Chondrocyte (in vitro differentiated cells): ENCODE data around the gene CLCN4. TPM values are rescaled to one million over a fixed set of nuclear protein-coding genes. Genes with fewer than 3 reads are reported as not detected.

Source experiments
- DNase-seq: peaks from one replicate; pipeline ENCODE4 v3.0.0; 2021; ENCODE audit warnings: mixed read lengths, low spot score
- H3K27ac Mint-ChIP-seq: one replicate; pipeline ENCODE4 v1.8.0; 2021; ENCODE audit warnings: mild to moderate bottlenecking, moderate library complexity, mixed read lengths; ENCODE audit not compliant: unreplicated experiment
- H3K27me3 Mint-ChIP-seq: 2 replicates; pipeline ENCODE4 v1.8.0; 2021; ENCODE audit warnings: low read depth, mixed read lengths
- H3K36me3 Mint-ChIP-seq: 2 replicates; pipeline ENCODE4 v1.8.0; 2021; ENCODE audit warnings: low read depth, mixed read lengths
- H3K4me1 Mint-ChIP-seq: 2 replicates; pipeline ENCODE4 v1.8.0; 2021; ENCODE audit warnings: low read depth, mild to moderate bottlenecking, mixed read lengths
- H3K4me3 Mint-ChIP-seq: one replicate; pipeline ENCODE4 v1.8.0; 2021; ENCODE audit warnings: mild to moderate bottlenecking, moderate library complexity, mixed read lengths; ENCODE audit not compliant: unreplicated experiment
- H3K9me3 Mint-ChIP-seq: 2 replicates; pipeline ENCODE4 v1.8.0; 2021; ENCODE audit warnings: low read depth, mixed read lengths
- total RNA-seq: library from RNA; stranded (reverse); gene quantifications from 3 replicates; pipeline ENCODE4 v1.2.1, GENCODE V29; 2021
- TF ChIP-seq, protein P1 (sequence below): fragments of 200-600 bp; sonication (generic); IDR thresholded peaks from 2 replicates; pipeline ENCODE4 v1.5.0; 2021; ENCODE audit warnings: antibody characterized with exemption, mild to moderate bottlenecking, moderate library complexity

Gene CLCN4
- total RNA-seq, 1 donor from 2014 or later = 2.2 TPM

DNA sequence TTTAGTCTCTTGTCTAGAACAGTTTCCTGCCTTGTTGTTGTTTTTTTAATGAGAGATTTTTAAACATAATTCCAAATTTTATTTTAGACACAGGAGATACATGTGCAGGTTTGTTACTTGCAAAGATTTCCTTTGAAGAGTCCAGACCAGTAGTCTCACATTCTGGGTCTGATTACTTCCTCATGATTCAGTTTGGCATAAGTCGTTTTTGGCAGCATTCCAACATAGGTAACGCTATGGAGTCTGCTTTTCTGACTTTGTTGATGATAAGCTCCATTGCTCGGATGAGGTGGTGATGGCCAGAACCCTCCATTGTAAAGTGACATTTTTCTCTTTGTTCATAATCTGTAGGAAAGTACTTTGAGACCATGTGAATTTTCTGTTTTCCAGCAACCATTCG, 74.7 kb downstream of the CLCN4 start:
- H3K4me3 Mint-ChIP-seq = no peak overlapping the region
- TF ChIP-seq, protein P1, sequence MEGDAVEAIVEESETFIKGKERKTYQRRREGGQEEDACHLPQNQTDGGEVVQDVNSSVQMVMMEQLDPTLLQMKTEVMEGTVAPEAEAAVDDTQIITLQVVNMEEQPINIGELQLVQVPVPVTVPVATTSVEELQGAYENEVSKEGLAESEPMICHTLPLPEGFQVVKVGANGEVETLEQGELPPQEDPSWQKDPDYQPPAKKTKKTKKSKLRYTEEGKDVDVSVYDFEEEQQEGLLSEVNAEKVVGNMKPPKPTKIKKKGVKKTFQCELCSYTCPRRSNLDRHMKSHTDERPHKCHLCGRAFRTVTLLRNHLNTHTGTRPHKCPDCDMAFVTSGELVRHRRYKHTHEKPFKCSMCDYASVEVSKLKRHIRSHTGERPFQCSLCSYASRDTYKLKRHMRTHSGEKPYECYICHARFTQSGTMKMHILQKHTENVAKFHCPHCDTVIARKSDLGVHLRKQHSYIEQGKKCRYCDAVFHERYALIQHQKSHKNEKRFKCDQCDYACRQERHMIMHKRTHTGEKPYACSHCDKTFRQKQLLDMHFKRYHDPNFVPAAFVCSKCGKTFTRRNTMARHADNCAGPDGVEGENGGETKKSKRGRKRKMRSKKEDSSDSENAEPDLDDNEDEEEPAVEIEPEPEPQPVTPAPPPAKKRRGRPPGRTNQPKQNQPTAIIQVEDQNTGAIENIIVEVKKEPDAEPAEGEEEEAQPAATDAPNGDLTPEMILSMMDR = no peak
- no peak for DNase-seq
- peaks cover 8% of the 10 kb centered on the region for H3K4me1 Mint-ChIP-seq
- H3K36me3 Mint-ChIP-seq = peaks cover 2% of the 10 kb centered on the region
- H3K27me3 Mint-ChIP-seq = no peaks in the 10 kb centered on the region
- peaks cover 15% of the 10 kb centered on the region for H3K9me3 Mint-ChIP-seq
- H3K27ac Mint-ChIP-seq = no peak overlapping the region

DNA sequence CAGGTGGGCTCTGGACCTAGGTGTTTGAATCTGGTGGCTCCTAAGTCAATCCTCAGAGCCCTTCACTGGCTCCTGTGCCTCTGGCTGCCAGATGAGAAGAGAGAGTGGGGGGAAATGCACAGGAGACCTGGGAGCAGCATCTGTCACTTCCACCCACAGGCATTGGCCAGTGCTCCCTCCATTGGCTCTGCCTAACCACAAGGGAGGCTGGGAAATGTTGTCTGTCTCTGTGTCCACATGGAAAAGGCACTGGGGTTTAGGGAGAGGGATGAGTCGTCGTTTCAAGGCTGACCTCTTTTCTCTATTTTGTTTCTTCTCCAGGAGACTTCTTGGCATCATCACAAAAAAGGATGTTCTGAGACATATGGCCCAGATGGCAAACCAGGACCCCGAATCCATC, 76.4 kb downstream of the CLCN4 start:
- TF ChIP-seq, protein P1 = no peak
- Mint-ChIP-seq H3K27me3 (no peaks in the 10 kb centered on the region), H3K9me3 (peaks cover 14% of the 10 kb centered on the region), H3K27ac (peak overlapping the region; percentile 32), H3K36me3 (peaks cover 2% of the 10 kb centered on the region), H3K4me1 (peaks cover 8% of the 10 kb centered on the region), H3K4me3 (no peak overlapping the region)
- DNase-seq = no peak

DNA sequence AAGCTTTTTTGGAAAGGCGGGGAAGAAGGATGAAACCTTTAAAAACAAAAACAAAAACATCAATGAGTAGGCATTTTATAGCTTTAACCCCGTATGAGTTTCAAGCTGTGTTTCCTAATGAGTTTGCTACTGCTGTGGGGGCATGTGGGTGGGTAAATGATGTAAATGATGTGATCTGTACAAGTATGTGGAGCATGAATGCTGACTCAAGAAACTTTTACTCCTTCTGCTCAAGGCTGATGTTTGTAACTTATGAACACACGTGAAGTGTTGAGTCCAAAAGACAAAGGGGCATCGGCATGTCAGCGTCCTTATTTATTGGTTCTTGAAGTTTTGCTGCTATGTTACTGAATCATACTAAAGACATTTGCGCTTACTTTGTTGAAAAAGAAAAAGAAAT, 76.9 kb downstream of the CLCN4 start:
- H3K27me3 Mint-ChIP-seq = no peaks in the 10 kb centered on the region
- DNase-seq = no peak
- no peak overlapping the region for H3K4me3 Mint-ChIP-seq
- H3K4me1 Mint-ChIP-seq = peaks cover 8% of the 10 kb centered on the region
- no peak overlapping the region for H3K27ac Mint-ChIP-seq
- H3K9me3 Mint-ChIP-seq = peaks cover 14% of the 10 kb centered on the region
- peaks cover 2% of the 10 kb centered on the region for H3K36me3 Mint-ChIP-seq
- TF ChIP-seq, protein P1 = no peak

DNA sequence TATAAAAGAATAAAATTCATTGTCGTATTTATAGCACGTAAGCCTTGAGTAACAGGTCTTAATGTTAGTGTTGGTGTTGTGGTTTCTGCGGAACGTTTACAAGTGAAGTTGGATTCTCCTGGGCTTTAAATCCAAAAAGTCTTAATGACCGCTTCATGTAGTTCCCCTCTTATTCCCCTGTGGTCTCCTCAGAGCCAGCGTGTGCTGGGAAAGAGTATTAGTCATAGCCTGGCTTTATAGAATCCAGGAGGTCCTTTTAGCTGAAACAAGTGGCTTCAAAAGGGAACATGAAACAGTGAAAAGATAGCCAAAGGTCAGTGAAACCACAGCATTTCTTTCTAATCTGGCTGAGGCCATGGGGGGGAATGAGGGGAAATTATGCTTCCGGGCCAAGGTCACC, 79.1 kb downstream of the CLCN4 start:
- Mint-ChIP-seq H3K4me1 (peaks cover 17% of the 10 kb centered on the region), H3K27me3 (no peaks in the 10 kb centered on the region), H3K4me3 (no peak overlapping the region), H3K9me3 (peaks cover 17% of the 10 kb centered on the region), H3K27ac (no peak overlapping the region), H3K36me3 (peaks cover 2% of the 10 kb centered on the region)
- DNase-seq = no peak
- TF ChIP-seq, protein P1 = no peak

DNA sequence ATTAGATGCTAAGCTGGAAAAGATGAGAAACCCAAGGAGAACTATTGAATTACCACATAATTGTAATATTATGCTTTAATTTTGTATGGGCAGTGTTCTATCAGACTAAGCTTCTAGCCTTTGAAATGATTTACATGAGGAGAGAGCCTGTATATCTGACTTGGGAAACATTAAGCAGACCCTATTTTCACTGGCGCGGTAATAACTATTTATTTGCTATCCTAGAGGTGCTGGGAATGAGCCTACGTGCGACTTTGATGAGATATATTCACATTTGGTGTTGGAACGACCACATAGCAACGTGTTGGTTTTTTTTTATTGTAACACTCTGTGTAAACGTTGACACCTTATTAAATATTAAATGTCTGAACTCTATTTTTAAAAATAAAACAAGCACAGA, 80.5 kb downstream of the CLCN4 start:
- H3K9me3 Mint-ChIP-seq = peaks cover 13% of the 10 kb centered on the region
- no peak for DNase-seq
- no peaks in the 10 kb centered on the region for H3K27me3 Mint-ChIP-seq
- peaks cover 2% of the 10 kb centered on the region for H3K36me3 Mint-ChIP-seq
- H3K4me3 Mint-ChIP-seq = no peak overlapping the region
- no peak overlapping the region for H3K27ac Mint-ChIP-seq
- TF ChIP-seq, protein P1 = no peak
- peaks cover 21% of the 10 kb centered on the region for H3K4me1 Mint-ChIP-seq
